GM23338 (cell line): ENCODE results near the gene BTBD19.

Experiments
- CTCF ChIP-seq, 2 experiments: fragments of 200-600 bp in 1 of 2; sonication (generic) in 1 of 2; conservative IDR thresholded peaks; 2 replicates each; pipeline versions ENCODE4 v1.5.1 to v1.6.1; 2016 to 2017; ENCODE audit warnings: antibody characterized with exemption in 2 of 2, low read depth in 2 of 2, mild to moderate bottlenecking in 2 of 2, moderate library complexity in 1 of 2
- EZH2 ChIP-seq: fragments of 200-600 bp; sonication (generic); IDR thresholded peaks from one replicate; pipeline ENCODE4 v1.8.0; 2017; ENCODE audit warnings: antibody characterized with exemption, mild to moderate bottlenecking, low read depth; ENCODE audit not compliant: unreplicated experiment
- EZH2phosphoT487 ChIP-seq: fragments of 200-600 bp; sonication (generic); IDR thresholded peaks from one replicate; pipeline ENCODE4 v1.8.1; 2018; ENCODE audit warnings: antibody characterized with exemption; ENCODE audit not compliant: unreplicated experiment
- NANOG ChIP-seq: IDR thresholded peaks from 2 replicates; pipeline ENCODE4 v1.6.1; 2016; ENCODE audit warnings: antibody characterized with exemption, borderline replicate concordance
- POLR2AphosphoS5 ChIP-seq: IDR thresholded peaks from 2 replicates; pipeline ENCODE4 v1.6.1; 2016; ENCODE audit warnings: antibody characterized with exemption, low read depth
- REST ChIP-seq: IDR thresholded peaks from one replicate; pipeline ENCODE4 v1.6.1; 2018; ENCODE audit warnings: antibody characterized with exemption; ENCODE audit not compliant: unreplicated experiment

DNA sequence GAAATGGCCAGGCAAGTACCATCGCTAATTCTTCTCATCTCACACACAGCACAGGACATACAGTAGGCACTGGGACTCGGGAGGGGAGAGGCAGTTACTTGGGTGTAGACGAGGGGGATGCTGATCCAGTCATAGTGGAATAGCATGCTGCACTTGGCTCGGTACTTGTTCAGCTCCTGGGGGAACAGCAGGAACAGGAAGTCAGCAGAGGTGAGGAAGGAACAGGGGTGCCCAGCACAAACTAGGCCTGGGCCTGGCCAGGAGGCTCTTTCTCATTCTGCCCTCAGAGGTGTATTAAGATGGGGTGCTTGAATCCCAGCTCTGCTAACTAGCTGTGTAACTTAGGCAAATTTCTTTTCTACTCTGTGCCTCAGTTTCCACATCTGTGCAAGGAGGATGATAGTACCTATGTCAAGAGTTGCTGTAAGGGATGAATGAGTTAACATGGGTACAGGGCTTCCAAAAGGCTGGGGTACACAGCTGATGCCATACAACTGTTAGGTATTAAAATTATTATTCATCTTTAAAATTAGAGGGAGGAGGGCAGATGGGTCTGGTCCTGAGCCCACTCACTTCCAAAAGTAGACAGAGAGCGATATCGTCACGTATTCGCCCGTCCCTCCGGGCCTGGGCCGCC lies 22.7 kb upstream of the BTBD19 start:
- TF ChIP-seq POLR2AphosphoS5 = no peak
- no peak for TF ChIP-seq CTCF (conservative IDR thresholded peaks at IDR 0.05; ENCODE audit: low read depth in 2 of 2)
- TF ChIP-seq REST = no peak
- TF ChIP-seq EZH2phosphoT487 = no peak
- TF ChIP-seq NANOG = no peak
- no peak for TF ChIP-seq EZH2
